OCI-LY1 (cell line): ENCODE measurements around the gene ZAR1L.

Source experiments
- H2AFZ ChIP-seq: fragments of 200-600 bp; sonication (generic), shearing (Covaris generic); 2 replicates; pipeline ENCODE4 v1.6.0; 2014; ENCODE audit warnings: antibody characterized with exemption, mild to moderate bottlenecking, low read length
- H3F3A ChIP-seq: fragments of 200-600 bp; sonication (generic), shearing (Covaris generic); 2 replicates; pipeline ENCODE4 v1.6.0; 2014; ENCODE audit warnings: mild to moderate bottlenecking, antibody characterized with exemption, low read length, moderate library complexity; ENCODE audit not compliant: insufficient read depth
- H3K27ac ChIP-seq: fragments of 200-600 bp; sonication (generic); 2 replicates; pipeline ENCODE4 v1.5.1; 2014; ENCODE audit warnings: low read length, mixed run types, mild to moderate bottlenecking, low read depth; ENCODE audit not compliant: poor library complexity, severe bottlenecking
- H3K27me3 ChIP-seq: fragments of 200-600 bp; sonication (generic); 2 replicates; pipeline ENCODE4 v1.6.0; 2014; ENCODE audit warnings: antibody characterized with exemption, mild to moderate bottlenecking, low read length, moderate library complexity; ENCODE audit not compliant: insufficient read depth
- H3K36me3 ChIP-seq: fragments of 200-600 bp; sonication (generic); 2 replicates; pipeline ENCODE4 v1.6.1; 2014; ENCODE audit warnings: mild to moderate bottlenecking, antibody characterized with exemption, low read length, moderate library complexity, mixed read lengths; ENCODE audit not compliant: insufficient read depth
- H3K4me1 ChIP-seq: fragments of 200-600 bp; sonication (generic); 2 replicates; pipeline ENCODE4 v1.5.1; 2014; ENCODE audit warnings: mild to moderate bottlenecking, low read length, moderate library complexity; ENCODE audit not compliant: insufficient read depth, severe bottlenecking
- H3K4me2 ChIP-seq: fragments of 200-600 bp; sonication (generic), shearing (Covaris generic); 2 replicates; pipeline ENCODE4 v1.6.1; 2014; ENCODE audit warnings: low read length
- H3K4me3 ChIP-seq: fragments of 200-600 bp; sonication (generic); 2 replicates; pipeline ENCODE4 v1.5.1; 2014; ENCODE audit warnings: low read length, low read depth, mild to moderate bottlenecking, mixed read lengths; ENCODE audit not compliant: poor library complexity, severe bottlenecking
- H3K79me2 ChIP-seq: fragments of 200-600 bp; shearing (Covaris generic); 2 replicates; pipeline ENCODE4 v1.6.1; 2016; ENCODE audit warnings: mixed run types, low read length, mixed read lengths; ENCODE audit not compliant: insufficient read depth
- H3K9ac ChIP-seq: fragments of 200-600 bp; sonication (generic), shearing (Covaris generic); 2 replicates; pipeline ENCODE4 v1.6.1; 2014; ENCODE audit warnings: mild to moderate bottlenecking, low read length, mixed read lengths
- H3K9me2 ChIP-seq: fragments of 200-600 bp; sonication (generic), shearing (Covaris generic); 2 replicates; pipeline ENCODE4 v1.6.1; 2014; ENCODE audit warnings: low read depth, mild to moderate bottlenecking, low read length, mixed read lengths
- H3K9me3 ChIP-seq: fragments of 200-600 bp; shearing (Covaris generic); 2 replicates; pipeline ENCODE4 v1.6.1; 2014; ENCODE audit warnings: low read length, mixed read lengths
- H4K20me1 ChIP-seq: fragments of 200-600 bp; sonication (generic), shearing (Covaris generic); 2 replicates; pipeline ENCODE4 v1.6.0; 2016; ENCODE audit warnings: mild to moderate bottlenecking, low read length; ENCODE audit not compliant: insufficient read depth
- EZH2 ChIP-seq: fragments of 200-600 bp; sonication (generic), shearing (Covaris generic); IDR thresholded peaks from 2 replicates; pipeline ENCODE4 v1.8.0; 2017; ENCODE audit warnings: borderline replicate concordance, mixed run types, mild to moderate bottlenecking, antibody characterized with exemption, low read length, moderate library complexity, mixed read lengths
- TF ChIP-seq, protein P1 (sequence below): fragments of 200-600 bp; sonication (generic), shearing (Covaris generic); IDR thresholded peaks from 2 replicates; pipeline ENCODE4 v1.5.1; 2017; ENCODE audit warnings: mild to moderate bottlenecking, antibody characterized with exemption, low read length, moderate library complexity, mixed read lengths

Gene ZAR1L

DNA sequence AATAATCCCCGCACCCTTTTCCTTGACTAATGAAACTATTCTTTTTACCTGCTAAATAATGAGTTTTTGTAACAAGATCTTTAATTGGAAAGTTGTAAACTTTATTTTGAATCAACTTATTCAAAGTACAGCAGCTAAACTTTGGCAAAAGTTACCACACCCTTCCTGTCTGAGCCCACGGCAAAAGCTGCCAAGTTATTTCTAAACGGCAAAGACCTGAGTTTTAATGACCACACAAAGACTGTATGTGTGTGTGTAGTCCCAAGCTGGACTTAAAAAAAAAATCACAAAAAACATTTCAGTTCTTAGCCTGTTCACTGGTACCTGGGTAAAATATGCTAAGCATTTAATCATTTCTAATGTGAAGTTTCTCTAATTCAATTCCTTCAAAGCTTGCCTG, 60.7 kb downstream of the ZAR1L start:
- Histone ChIP-seq H3K4me3 (no peak overlapping the region), H3K9me3 (no peaks in the 10 kb centered on the region), H3K4me1 (no peaks in the 10 kb centered on the region), H3K27me3 (no peaks in the 10 kb centered on the region), H3K27ac (no peak overlapping the region), H3K4me2 (no peak overlapping the region), H4K20me1 (no peaks in the 10 kb centered on the region), H3K36me3 (no peaks in the 10 kb centered on the region), H3K79me2 (no peaks in the 10 kb centered on the region), H2AFZ (no peak overlapping the region), H3K9ac (no peak overlapping the region), H3K9me2 (no peaks in the 10 kb centered on the region), H3F3A (no peaks in the 10 kb centered on the region)
- TF ChIP-seq, protein P1, sequence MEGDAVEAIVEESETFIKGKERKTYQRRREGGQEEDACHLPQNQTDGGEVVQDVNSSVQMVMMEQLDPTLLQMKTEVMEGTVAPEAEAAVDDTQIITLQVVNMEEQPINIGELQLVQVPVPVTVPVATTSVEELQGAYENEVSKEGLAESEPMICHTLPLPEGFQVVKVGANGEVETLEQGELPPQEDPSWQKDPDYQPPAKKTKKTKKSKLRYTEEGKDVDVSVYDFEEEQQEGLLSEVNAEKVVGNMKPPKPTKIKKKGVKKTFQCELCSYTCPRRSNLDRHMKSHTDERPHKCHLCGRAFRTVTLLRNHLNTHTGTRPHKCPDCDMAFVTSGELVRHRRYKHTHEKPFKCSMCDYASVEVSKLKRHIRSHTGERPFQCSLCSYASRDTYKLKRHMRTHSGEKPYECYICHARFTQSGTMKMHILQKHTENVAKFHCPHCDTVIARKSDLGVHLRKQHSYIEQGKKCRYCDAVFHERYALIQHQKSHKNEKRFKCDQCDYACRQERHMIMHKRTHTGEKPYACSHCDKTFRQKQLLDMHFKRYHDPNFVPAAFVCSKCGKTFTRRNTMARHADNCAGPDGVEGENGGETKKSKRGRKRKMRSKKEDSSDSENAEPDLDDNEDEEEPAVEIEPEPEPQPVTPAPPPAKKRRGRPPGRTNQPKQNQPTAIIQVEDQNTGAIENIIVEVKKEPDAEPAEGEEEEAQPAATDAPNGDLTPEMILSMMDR, result no peak
- TF ChIP-seq EZH2, result no peak

DNA sequence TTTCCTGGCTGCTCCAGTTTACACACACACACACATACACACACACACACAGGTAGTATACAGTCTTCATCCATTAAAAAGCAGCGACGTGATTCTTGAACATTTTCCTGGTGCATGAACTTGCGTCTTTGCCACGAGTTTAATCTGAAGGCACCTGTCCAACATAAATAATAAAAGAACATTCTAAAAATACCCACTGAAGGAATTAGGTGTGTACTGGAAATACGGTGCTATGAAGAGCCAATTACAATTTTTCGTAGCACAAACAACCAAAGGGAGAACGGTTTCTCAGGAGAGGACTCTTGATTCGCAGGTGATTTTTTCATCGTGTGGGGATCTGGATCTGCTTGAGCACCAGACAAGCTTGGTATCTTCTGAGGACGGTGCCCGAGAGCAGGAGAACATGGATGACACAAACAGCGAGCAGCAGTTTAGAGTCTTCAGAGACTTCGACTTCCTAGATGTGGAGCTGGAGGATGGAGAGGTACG, 61.2 kb downstream of the ZAR1L start:
- no peaks in the 10 kb centered on the region for H3K36me3 ChIP-seq
- no peak overlapping the region for H3K4me2 ChIP-seq
- H3K27me3 ChIP-seq, result no peaks in the 10 kb centered on the region
- no peak overlapping the region for H3K9ac ChIP-seq
- no peaks in the 10 kb centered on the region for H3K4me1 ChIP-seq
- H3F3A ChIP-seq, result no peaks in the 10 kb centered on the region
- H3K9me3 ChIP-seq, result no peaks in the 10 kb centered on the region
- no peaks in the 10 kb centered on the region for H4K20me1 ChIP-seq
- H3K79me2 ChIP-seq, result no peaks in the 10 kb centered on the region
- H3K9me2 ChIP-seq, result no peaks in the 10 kb centered on the region
- TF ChIP-seq, protein P1, result no peak
- no peak for TF ChIP-seq EZH2
- H3K27ac ChIP-seq, result no peak overlapping the region
- H2AFZ ChIP-seq, result no peak overlapping the region
- H3K4me3 ChIP-seq, result no peak overlapping the region
